ENCODE measurements around the gene WNT7B.

DNA sequence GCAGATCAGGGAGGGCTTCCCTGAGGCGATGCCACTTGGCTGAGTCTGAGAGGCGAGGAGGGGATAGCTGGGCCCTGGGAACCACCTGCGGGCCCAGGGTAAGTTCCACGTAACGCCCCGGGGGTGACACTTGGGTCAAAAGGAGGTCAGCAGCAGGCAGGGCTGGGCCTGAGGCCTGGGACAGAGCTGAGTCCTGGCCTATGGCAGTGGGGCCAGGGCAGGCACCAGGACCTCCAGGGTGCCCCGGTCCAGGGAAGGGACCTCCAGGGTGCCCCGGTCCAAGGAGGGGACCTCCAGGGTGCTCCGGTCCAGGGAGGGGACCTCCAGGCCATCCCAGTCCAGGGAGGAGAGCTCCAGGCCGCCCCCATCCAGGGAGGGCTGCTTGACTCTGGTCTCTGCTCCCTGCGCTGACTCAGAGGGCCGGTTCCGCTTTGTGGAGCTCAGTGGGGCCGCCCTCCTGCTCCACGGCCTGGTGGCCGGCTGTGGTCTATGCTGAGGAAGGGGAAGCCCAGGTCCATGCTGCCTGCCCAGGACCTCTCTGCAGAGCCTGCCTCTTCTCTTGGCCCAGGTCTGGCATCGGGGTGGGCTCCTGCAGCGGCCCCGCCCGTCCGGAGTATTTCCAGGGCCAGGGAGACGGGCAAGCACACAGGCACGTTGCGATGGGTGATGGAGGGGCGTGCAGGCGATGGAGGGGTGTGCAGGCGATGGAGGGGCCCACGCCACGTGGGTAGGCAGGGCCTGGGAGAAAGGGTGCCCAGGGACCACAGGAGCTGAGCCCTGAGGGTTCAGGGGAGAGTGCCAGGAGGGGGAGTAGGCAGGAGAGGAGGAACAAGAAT lies 19.5 kb upstream of the WNT7B start:
- TF ChIP-seq, protein P1, sequence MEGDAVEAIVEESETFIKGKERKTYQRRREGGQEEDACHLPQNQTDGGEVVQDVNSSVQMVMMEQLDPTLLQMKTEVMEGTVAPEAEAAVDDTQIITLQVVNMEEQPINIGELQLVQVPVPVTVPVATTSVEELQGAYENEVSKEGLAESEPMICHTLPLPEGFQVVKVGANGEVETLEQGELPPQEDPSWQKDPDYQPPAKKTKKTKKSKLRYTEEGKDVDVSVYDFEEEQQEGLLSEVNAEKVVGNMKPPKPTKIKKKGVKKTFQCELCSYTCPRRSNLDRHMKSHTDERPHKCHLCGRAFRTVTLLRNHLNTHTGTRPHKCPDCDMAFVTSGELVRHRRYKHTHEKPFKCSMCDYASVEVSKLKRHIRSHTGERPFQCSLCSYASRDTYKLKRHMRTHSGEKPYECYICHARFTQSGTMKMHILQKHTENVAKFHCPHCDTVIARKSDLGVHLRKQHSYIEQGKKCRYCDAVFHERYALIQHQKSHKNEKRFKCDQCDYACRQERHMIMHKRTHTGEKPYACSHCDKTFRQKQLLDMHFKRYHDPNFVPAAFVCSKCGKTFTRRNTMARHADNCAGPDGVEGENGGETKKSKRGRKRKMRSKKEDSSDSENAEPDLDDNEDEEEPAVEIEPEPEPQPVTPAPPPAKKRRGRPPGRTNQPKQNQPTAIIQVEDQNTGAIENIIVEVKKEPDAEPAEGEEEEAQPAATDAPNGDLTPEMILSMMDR (IDR thresholded peaks at IDR 0.05; ENCODE audit: low read depth, low read length, poor library complexity, severe bottlenecking): no peak
- TF ChIP-seq EZH2phosphoT487 (IDR thresholded peaks at IDR 0.05; ENCODE audit: borderline replicate concordance, low read length): no peak
